ENCODE data around the gene MED9. TPM values are rescaled to one million over a fixed set of nuclear protein-coding genes. Genes with fewer than 3 reads are reported as not detected.

Gene MED9
- total RNA-seq, 1 experiment from 2014 or later = 28.3 TPM

GRCh38 chr17:17492571-17492970 lies 15.8 kb downstream of the MED9 start:
- intact Hi-C loops (cut with micrococcal nuclease) = loop anchor here (10.0 kb wide), 1 partner anchor 78 kb away; no protein-coding TSS in a partner anchor
- H3K36me3 ChIP-seq (ENCODE audit: low read depth, low read length) = peaks cover 32% of the 10 kb centered on the region; the same call in 1 of the 2 replicates

GRCh38 chr17:17493249-17493985 lies 16.6 kb downstream of the MED9 start:
- H3K4me2 ChIP-seq (ENCODE audit: low read length) = no peak overlapping the region
- TSS peak; percentile 13 for BruUV-seq (replicated peaks)
- H3K27ac ChIP-seq (ENCODE audit: low read length) = no peak overlapping the region
- H3K4me3 ChIP-seq (ENCODE audit: low read length) = no peak overlapping the region
- no peaks in the 10 kb centered on the region for H3K9me3 ChIP-seq (ENCODE audit: low read length)
- no peaks in the 10 kb centered on the region for H3K27me3 ChIP-seq (ENCODE audit: low read length)
- peaks cover 17% of the 10 kb centered on the region for H3K4me1 ChIP-seq (ENCODE audit: insufficient read depth, low read length)
- no peaks in the 10 kb centered on the region for H3K79me2 ChIP-seq (ENCODE audit: low read length)
- H4K20me1 ChIP-seq (ENCODE audit: low read length) = peaks cover 12% of the 10 kb centered on the region; the same call in 1 of the 2 replicates
- H3K9ac ChIP-seq (ENCODE audit: low read length) = no peak overlapping the region
- ChIA-PET POLR2A (ENCODE audit: unreplicated experiment) (no interaction called here), CTCF (no interaction called here)
- H2AFZ ChIP-seq (ENCODE audit: low read length) = no peak overlapping the region
- intact Hi-C loops (cut with micrococcal nuclease) = loop anchor here (10.0 kb wide), 1 partner anchor 79 kb away; no protein-coding TSS in a partner anchor
- TF ChIP-seq EZH2 (IDR thresholded peaks at IDR 0.05; ENCODE audit: low read length, unreplicated experiment) (no peak), EZH2phosphoT487 (IDR thresholded peaks at IDR 0.05; ENCODE audit: borderline replicate concordance, low read length) (no peak), CTCF (conservative IDR thresholded peaks at IDR 0.05; ENCODE audit: low read depth, low read length) (no peak)
- H3K9me2 ChIP-seq (replicated peaks; ENCODE audit: low read length) = no peaks in the 10 kb centered on the region
- H3F3A ChIP-seq (ENCODE audit: low read length, unreplicated experiment) = no peaks in the 10 kb centered on the region
- ATAC-seq (no peak), DNase-seq (peak; percentile 31)
- H3K36me3 ChIP-seq (ENCODE audit: low read depth, low read length) = peaks cover 25% of the 10 kb centered on the region; the same call in 1 of the 2 replicates

More at GRCh38 chr17:17492571-17492970, 15.8 kb downstream of the MED9 start:
- BruUV-seq (replicated peaks) = no TSS peak
- Histone ChIP-seq H3K9me3 (ENCODE audit: low read length) (no peaks in the 10 kb centered on the region), H3K27me3 (ENCODE audit: low read length) (no peaks in the 10 kb centered on the region), H3K4me3 (ENCODE audit: low read length) (no peak overlapping the region), H3K9ac (ENCODE audit: low read length) (no peak overlapping the region), H3K9me2 (replicated peaks; ENCODE audit: low read length) (no peaks in the 10 kb centered on the region), H3K4me2 (ENCODE audit: low read length) (no peak overlapping the region), H3K79me2 (ENCODE audit: low read length) (peaks cover 5% of the 10 kb centered on the region; the same call in 1 of the 2 replicates), H3F3A (ENCODE audit: low read length, unreplicated experiment) (no peaks in the 10 kb centered on the region), H4K20me1 (ENCODE audit: low read length) (peaks cover 12% of the 10 kb centered on the region; the same call in 1 of the 2 replicates), H3K27ac (ENCODE audit: low read length) (no peak overlapping the region), H3K4me1 (ENCODE audit: insufficient read depth, low read length) (peaks cover 17% of the 10 kb centered on the region), H2AFZ (ENCODE audit: low read length) (no peak overlapping the region)
- CTCF ChIA-PET = no interaction called here
- DNase-seq (no peak), ATAC-seq (no peak)
- POLR2A ChIA-PET (ENCODE audit: unreplicated experiment) = no interaction called here
- no peak for TF ChIP-seq EZH2phosphoT487 (IDR thresholded peaks at IDR 0.05; ENCODE audit: borderline replicate concordance, low read length)
- TF ChIP-seq CTCF (conservative IDR thresholded peaks at IDR 0.05; ENCODE audit: low read depth, low read length) = no peak
- no peak for TF ChIP-seq EZH2 (IDR thresholded peaks at IDR 0.05; ENCODE audit: low read length, unreplicated experiment)

GRCh38 chr17:17493986-17494466 lies 17.2 kb downstream of the MED9 start:
- Histone ChIP-seq H2AFZ (ENCODE audit: low read length) (no peak overlapping the region), H3K4me1 (ENCODE audit: insufficient read depth, low read length) (peaks cover 17% of the 10 kb centered on the region), H3K9ac (ENCODE audit: low read length) (peak overlapping the region; percentile 82; the same call in 1 of the 2 replicates), H3K27ac (ENCODE audit: low read length) (no peak overlapping the region), H3K79me2 (ENCODE audit: low read length) (no peaks in the 10 kb centered on the region), H3K9me3 (ENCODE audit: low read length) (no peaks in the 10 kb centered on the region), H3K27me3 (ENCODE audit: low read length) (no peaks in the 10 kb centered on the region), H3K9me2 (replicated peaks; ENCODE audit: low read length) (no peaks in the 10 kb centered on the region), H3F3A (ENCODE audit: low read length, unreplicated experiment) (no peaks in the 10 kb centered on the region), H3K4me3 (ENCODE audit: low read length) (no peak overlapping the region), H4K20me1 (ENCODE audit: low read length) (peaks cover 12% of the 10 kb centered on the region; the same call in 1 of the 2 replicates), H3K36me3 (ENCODE audit: low read depth, low read length) (peaks cover 21% of the 10 kb centered on the region; the same call in 1 of the 2 replicates), H3K4me2 (ENCODE audit: low read length) (peak overlapping the region; percentile 83; the same call in 1 of the 2 replicates)
- TF ChIP-seq EZH2phosphoT487 (IDR thresholded peaks at IDR 0.05; ENCODE audit: borderline replicate concordance, low read length) (no peak), EZH2 (IDR thresholded peaks at IDR 0.05; ENCODE audit: low read length, unreplicated experiment) (no peak)
- ATAC-seq (no peak), DNase-seq (no peak)
- POLR2A ChIA-PET (ENCODE audit: unreplicated experiment) = no interaction called here
- intact Hi-C loops (cut with micrococcal nuclease) = loop anchor here (10.0 kb wide), 1 partner anchor 79 kb away; no protein-coding TSS in a partner anchor
- CTCF ChIA-PET = no interaction called here
- no TSS peak for BruUV-seq (replicated peaks)

All from PC-3 (cell line).